Activated B cell treated with CpG ODN at 0.5 μM for 24 hours (primary cell): Measurements from ENCODE around the gene SARM1. TPM values are rescaled to one million over a fixed set of nuclear protein-coding genes. Genes with fewer than 3 reads are reported as not detected.

Source experiments
- ATAC-seq: fragments of 200-7000 bp; cut with Tn5 transposase; one replicate; pipeline ENCODE4 v1.10.0; 2021; ENCODE audit warnings: low read depth, mild to moderate bottlenecking, moderate library complexity
- CTCF ChIA-PET: fragments of 350-600 bp; sonication (Branson Sonifier 250); formaldehyde crosslinking; loops from one replicate; lab custom pipeline; 2021; ENCODE audit warnings: antibody characterized with exemption; lab: Charles Lee
- POLR2A ChIA-PET: fragments of 350-600 bp; sonication (Branson Sonifier 250); formaldehyde crosslinking; loops from one replicate; lab custom pipeline; 2021; ENCODE audit warnings: antibody characterized with exemption; lab: Charles Lee
- DNase-seq: peaks from one replicate; pipeline ENCODE4 v3.0.0; 2022
- H3K27ac Mint-ChIP-seq: one replicate; pipeline ENCODE4 v1.8.0; 2020; ENCODE audit warnings: mixed read lengths
- H3K27me3 Mint-ChIP-seq: one replicate; pipeline ENCODE4 v1.8.0; 2021; ENCODE audit warnings: mixed read lengths
- H3K36me3 Mint-ChIP-seq: one replicate; pipeline ENCODE4 v1.8.0; 2021; ENCODE audit warnings: low read depth, mixed read lengths
- H3K4me1 Mint-ChIP-seq: one replicate; pipeline ENCODE4 v1.8.0; 2021; ENCODE audit warnings: mixed read lengths
- H3K4me3 Mint-ChIP-seq: one replicate; pipeline ENCODE4 v1.8.0; 2020; ENCODE audit warnings: mild to moderate bottlenecking, mixed read lengths
- H3K9me3 Mint-ChIP-seq: one replicate; pipeline ENCODE4 v1.8.0; 2020; ENCODE audit warnings: mixed read lengths
- intact Hi-C: fragments of 100-400 bp; cut with micrococcal nuclease; formaldehyde crosslinking; loops from one replicate; pipeline ENCODE4 v1.15.1; 2024
- total RNA-seq: library from RNA; stranded (reverse); gene quantifications from 2 replicates; pipeline ENCODE4 v1.2.3, GENCODE V29; 2022
- TF ChIP-seq, protein P1 (sequence below): fragments of 200-600 bp; IDR thresholded peaks from one replicate; pipeline ENCODE4 v1.8.0; 2022; ENCODE audit warnings: antibody characterized with exemption, mild to moderate bottlenecking

Gene SARM1
- total RNA-seq, 1 donor from 2014 or later: 19.9 TPM

DNA sequence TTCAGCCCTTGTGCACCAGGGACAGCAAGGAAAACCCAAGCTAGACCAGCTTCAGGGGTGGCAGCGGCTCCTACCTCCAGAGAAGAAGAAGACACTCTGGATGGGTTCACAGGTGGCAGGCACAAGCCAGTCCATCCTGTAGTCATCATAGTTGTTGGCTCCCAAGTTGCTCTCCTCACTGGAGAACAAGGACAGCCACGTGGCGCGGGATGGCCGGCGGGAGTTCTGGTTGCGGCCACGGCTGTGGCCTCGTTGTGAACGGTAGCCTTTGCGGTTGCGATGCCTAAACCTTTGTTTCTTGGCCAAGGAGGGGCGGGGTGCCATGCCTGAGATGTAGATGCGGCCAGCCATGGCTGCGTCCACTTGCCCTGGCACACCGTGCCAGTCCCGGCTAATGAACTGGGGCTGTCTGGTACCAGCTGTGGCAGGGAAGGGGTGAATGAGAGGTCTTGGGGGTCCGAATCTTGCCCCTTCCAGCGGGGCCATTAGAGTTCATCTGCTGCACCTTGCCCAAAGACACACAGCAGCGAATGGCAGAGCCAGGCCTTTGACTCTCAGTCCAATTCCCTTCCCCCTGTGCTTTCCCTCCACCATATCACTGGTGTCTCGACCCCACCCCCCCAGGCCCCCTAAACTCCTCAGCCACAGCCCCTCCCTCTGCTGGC lies 3.7 kb upstream of the SARM1 start:
- intact Hi-C loops: no loop called here
- H3K4me1 Mint-ChIP-seq: peaks cover 14% of the 10 kb centered on the region
- DNase-seq (no peak), ATAC-seq (no peak)
- H3K4me3 Mint-ChIP-seq: no peak overlapping the region
- TF ChIP-seq, protein P1, sequence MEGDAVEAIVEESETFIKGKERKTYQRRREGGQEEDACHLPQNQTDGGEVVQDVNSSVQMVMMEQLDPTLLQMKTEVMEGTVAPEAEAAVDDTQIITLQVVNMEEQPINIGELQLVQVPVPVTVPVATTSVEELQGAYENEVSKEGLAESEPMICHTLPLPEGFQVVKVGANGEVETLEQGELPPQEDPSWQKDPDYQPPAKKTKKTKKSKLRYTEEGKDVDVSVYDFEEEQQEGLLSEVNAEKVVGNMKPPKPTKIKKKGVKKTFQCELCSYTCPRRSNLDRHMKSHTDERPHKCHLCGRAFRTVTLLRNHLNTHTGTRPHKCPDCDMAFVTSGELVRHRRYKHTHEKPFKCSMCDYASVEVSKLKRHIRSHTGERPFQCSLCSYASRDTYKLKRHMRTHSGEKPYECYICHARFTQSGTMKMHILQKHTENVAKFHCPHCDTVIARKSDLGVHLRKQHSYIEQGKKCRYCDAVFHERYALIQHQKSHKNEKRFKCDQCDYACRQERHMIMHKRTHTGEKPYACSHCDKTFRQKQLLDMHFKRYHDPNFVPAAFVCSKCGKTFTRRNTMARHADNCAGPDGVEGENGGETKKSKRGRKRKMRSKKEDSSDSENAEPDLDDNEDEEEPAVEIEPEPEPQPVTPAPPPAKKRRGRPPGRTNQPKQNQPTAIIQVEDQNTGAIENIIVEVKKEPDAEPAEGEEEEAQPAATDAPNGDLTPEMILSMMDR: no peak
- H3K9me3 Mint-ChIP-seq: no peaks in the 10 kb centered on the region
- ChIA-PET CTCF (interaction anchor here (0.8 kb wide), 1 partner anchor 10 kb away, joined by 3 read pairs; the partner anchor contains the start of gene POLDIP2), POLR2A (interaction anchor here (1.6 kb wide), 1 partner anchor 11 kb away, joined by 4 read pairs; the partner anchor contains the start of gene POLDIP2)
- peaks cover 19% of the 10 kb centered on the region for H3K36me3 Mint-ChIP-seq
- H3K27ac Mint-ChIP-seq: no peak overlapping the region
- H3K27me3 Mint-ChIP-seq: no peaks in the 10 kb centered on the region

DNA sequence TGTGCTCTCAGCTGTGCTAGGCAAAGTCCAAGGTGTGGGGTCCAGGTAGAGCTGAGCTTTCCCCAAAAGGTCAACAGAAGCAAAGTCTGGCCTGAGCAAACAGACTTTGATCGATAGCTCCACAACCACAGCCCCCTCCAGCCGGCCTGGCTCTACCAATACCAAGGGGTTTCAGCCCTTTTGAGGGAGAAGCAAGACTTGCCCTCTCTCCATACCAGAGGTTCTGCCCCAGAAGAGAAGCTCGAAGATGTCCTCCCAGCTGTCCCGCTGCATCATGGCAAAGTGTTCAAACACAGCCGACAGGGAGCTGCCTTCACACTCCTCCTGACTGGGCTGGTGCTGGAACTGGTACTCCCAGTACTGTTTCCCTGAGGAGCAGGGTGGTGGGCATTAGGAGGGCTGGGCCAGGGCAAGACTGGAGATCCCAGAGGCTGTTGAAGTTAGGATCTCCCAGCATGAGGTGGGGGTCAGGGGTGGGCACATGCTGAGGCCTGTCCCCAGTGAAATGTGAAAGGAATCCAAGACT lies 3.1 kb upstream of the SARM1 start:
- DNase-seq (no peak), ATAC-seq (no peak)
- Mint-ChIP-seq H3K4me3 (no peak overlapping the region), H3K27me3 (no peaks in the 10 kb centered on the region), H3K9me3 (no peaks in the 10 kb centered on the region), H3K4me1 (peaks cover 20% of the 10 kb centered on the region), H3K36me3 (peaks cover 14% of the 10 kb centered on the region), H3K27ac (no peak overlapping the region)
- TF ChIP-seq, protein P1: no peak
- ChIA-PET POLR2A (interaction anchor here (1.6 kb wide), 1 partner anchor 11 kb away, joined by 4 read pairs; the partner anchor contains the start of gene POLDIP2), CTCF (interaction anchor here (0.8 kb wide), 1 partner anchor 10 kb away, joined by 3 read pairs; the partner anchor contains the start of gene POLDIP2)
- intact Hi-C loops: no loop called here

DNA sequence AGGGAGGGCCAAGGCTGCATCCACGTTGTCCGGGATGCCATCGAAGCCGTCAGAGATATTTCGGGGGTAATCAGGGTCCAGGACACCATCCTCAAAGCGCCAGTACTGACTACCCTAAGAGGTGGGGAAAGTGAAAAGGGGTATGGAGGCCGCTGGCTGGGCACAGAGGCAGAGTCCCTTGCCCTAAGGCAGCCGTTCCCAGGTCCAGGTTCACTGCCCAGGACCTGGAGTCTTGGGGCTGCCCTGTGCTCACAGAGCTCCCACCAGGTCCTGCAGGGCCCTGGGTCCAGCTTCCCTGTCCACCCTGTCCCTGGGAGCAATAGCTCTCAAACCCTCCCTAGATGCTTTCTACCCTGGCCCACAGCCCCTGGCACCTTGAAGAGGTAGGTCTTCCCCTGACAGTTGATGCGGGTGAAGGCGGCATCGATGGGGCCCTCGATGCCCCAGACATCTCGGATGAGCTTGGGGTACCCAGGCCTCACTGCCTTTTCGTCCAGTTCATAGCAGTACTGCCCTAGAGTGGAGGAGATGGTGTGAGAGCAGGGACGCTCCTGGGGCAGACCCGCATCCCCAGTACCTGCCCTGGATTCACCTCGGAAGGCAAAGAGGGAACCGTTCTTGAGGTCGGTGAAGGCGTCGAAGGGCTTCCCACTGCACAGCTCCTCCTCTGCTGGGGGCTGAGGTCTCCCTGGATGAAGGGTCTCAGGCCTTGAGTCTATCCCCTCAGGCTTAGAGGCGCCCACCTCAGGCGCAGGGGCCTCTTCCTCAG lies 2.4 kb upstream of the SARM1 start:
- Mint-ChIP-seq H3K27me3 (no peaks in the 10 kb centered on the region), H3K4me1 (peaks cover 23% of the 10 kb centered on the region), H3K27ac (no peak overlapping the region), H3K4me3 (no peak overlapping the region), H3K9me3 (no peaks in the 10 kb centered on the region), H3K36me3 (peaks cover 6% of the 10 kb centered on the region)
- POLR2A ChIA-PET: interaction anchor here (1.6 kb wide), 1 partner anchor 12 kb away, joined by 4 read pairs; the partner anchor contains the start of gene POLDIP2
- intact Hi-C loops: no loop called here
- TF ChIP-seq, protein P1: no peak
- no peak for DNase-seq
- CTCF ChIA-PET: interaction anchor here (0.8 to 1.3 kb wide), 2 partner anchors 11 to 48 kb away, joined by 3 to 7 read pairs; partner anchors contain the start of gene POLDIP2
- ATAC-seq: no peak

DNA sequence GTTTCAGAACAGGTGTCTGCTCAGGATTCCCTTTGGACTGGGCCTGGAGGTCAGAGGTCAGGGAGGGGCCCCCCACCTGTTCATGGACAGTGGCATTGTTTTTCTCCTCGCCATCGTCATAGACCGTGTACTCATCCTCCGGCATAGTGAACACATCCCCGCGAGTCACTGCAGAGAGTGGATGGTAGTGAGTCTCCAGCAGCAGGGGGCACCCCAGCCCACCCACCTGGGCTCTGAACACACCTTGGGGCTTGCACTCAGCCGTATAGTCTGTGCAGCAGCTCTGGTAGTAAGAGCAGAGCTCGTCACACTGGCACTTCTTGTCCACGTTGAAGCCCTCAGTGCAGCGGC lies 1.8 kb upstream of the SARM1 start:
- H3K27me3 Mint-ChIP-seq: no peaks in the 10 kb centered on the region
- intact Hi-C loops: loop anchor here (5.0 kb wide), 1 partner anchor 52 kb away; the partner anchor contains the start of gene TMEM97
- DNase-seq (no peak), ATAC-seq (no peak)
- H3K36me3 Mint-ChIP-seq: peaks cover 4% of the 10 kb centered on the region
- no peak overlapping the region for H3K4me3 Mint-ChIP-seq
- no peaks in the 10 kb centered on the region for H3K9me3 Mint-ChIP-seq
- H3K27ac Mint-ChIP-seq: no peak overlapping the region
- POLR2A ChIA-PET: no interaction called here
- peaks cover 23% of the 10 kb centered on the region for H3K4me1 Mint-ChIP-seq
- TF ChIP-seq, protein P1: no peak
- CTCF ChIA-PET: interaction anchor here (1.3 kb wide), 1 partner anchor 47 kb away, joined by 7 read pairs; no protein-coding TSS in a partner anchor
